Retina (tissue), 1 donor: Measurements from ENCODE around the gene ZNF593OS.

ENCODE experiments used
- DNase-seq: peaks from one replicate; pipeline ENCODE4 v3.0.0-alpha.2; 2016

Gene ZNF593OS

GRCh38 chr1:26182383-26182696, 10.7 kb upstream of the ZNF593OS start:
- no peak for DNase-seq

GRCh38 chr1:26181586-26182382, 10.2 kb upstream of the ZNF593OS start:
- no peak for DNase-seq

DNA sequence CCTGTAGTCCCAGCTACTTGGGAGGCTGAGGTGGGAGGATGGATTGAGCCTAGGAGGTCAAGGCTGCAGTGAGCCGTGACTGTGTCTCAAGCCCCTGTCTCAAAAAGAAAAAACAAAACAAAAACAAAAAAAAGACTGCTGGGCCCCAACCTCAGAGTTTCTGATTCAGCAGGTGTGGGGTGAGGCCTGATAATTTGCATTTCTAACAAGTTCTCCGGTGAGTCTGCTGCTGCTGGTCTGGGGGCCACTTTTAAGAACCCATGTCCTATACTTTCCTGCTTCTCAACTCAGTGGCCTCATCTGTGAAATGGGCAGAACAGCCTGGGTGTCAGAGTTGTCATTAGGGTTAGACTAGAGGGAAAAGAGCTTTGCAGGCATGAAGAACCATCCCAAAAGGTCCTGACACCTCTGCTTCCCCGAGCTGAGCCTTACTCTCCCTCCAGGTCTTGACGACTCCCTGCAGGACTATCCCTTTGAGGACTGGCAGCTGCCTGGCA, 8.4 kb upstream of the ZNF593OS start:
- DNase-seq = no peak

- no peak for DNase-seq
Observed at GRCh38 chr1:26177182-26177684, 5.6 kb upstream of the ZNF593OS start, which contains the start of gene CNKSR1. Gene CNKSR1, plus strand, starts transcription at chr1:26177491. Its CDS starts 57 bp downstream, at chr1:26177548.

- no peak for DNase-seq
Observed at GRCh38 chr1:26175346-26175745, 3.7 kb upstream of the ZNF593OS start.

DNA sequence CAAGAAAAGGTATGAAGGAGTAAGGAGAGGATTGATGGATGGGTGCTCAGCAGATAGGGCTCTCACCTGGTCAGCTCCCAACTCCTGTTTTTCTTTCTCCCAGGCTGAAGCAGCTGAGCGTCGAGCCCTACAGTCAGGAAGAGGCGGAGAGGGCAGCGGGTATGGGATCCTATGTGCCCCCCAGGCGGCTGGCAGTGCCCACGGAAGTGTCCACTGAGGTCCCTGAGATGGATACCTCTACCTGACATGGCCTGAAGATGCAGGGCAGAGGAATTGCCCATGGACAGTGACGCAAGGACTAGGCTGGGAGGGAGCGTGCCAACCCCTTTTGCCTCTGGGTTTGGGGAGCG, 1.2 kb downstream of the ZNF593OS start:
- no peak for DNase-seq

GRCh38 chr1:26169669-26170471, 1.8 kb downstream of the ZNF593OS start, which contains the start of gene ZNF593:
Gene ZNF593, plus strand, starts transcription at chr1:26169908. Its CDS starts 76 bp downstream, at chr1:26169984.
- DNase-seq = peak; percentile 93

DNA sequence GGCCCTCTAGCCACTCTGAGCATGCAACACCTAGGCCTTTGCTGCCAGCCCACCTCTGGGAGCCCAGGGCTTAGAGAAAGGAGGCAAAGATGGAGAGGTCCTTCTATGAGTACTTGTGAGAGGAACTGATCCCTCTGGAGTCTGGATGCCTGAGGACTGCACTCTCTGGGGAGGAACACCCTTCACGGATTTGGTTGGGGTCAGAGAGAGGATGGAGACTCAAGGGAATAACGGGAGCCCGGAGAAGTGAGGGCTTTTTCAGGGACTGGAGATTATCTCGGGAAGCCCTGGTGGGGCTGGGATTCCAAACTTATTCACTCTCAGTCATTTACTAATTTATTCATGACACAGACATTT, 2.5 kb downstream of the ZNF593OS start:
- no peak for DNase-seq

DNA sequence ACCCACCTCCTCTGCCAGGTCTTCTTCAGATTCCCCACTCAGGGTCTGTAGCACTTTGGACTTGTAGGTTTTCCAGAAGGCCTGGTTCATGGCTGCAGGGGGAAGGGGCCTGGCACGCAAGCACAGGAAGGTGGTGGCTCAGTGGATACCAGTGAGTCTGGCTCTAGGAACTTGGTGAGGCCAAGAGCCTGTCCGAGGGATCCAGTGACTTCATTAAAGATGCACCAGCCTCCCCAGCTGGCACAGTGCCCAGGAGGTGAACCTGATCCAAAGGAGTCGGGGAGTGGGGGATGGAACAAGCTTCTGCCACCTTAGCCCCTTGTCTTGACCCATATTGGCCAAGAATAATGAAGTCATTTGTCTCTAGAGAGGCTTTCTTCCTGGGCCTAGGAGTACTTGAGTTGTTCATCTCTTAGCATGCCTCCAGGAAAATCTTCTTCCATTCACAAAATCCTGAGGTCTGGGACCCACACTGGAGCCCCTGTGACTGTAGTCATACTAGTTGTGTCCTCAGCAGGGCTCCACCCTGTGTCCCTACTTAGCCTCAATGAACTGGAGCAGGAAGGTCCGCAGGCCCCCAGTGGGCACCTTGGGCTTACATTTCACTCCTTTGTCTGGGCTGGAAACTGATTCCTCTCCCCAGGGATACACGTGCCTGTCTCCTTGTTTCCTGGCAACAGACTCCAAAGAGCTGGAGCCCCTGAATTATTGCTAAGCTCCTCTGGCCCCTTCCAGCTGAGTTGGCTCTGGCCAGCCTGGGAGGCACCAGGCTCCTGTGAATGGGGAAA, 3.0 kb downstream of the ZNF593OS start, which contains the start of gene C1orf232:
Gene C1orf232 (minus strand): TSS at position 554 of the 788 bp plus-strand sequence. CDS start 464 bp downstream, at position 90.
- DNase-seq = peak; percentile 76

DNA sequence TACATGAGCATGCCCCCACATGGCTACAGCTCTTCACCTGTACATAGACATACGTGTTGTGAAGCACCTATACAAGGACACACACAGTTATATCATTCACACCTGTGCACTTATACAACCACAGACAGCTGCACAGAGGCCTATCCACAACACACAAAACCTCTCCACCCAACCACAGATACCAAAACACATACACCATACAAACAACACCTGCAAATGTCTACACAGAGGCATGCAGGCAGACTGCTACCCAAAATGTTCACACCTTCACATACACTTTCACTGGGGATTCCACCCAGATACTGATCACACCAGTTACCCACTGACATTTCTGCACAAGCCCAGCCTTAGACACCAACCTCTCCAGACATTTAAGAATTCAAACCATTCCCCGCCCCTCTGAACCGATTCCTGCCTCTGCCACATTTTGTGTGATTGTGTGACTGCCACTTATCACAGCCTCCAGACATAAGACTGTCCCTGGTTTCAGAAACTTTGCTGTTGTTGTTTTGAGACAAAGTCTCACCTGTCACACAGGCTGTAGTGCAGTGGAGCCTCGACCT, 4.8 kb downstream of the ZNF593OS start:
- DNase-seq = no peak

- DNase-seq = no peak
Observed at GRCh38 chr1:26164861-26165842, 6.5 kb downstream of the ZNF593OS start.

DNA sequence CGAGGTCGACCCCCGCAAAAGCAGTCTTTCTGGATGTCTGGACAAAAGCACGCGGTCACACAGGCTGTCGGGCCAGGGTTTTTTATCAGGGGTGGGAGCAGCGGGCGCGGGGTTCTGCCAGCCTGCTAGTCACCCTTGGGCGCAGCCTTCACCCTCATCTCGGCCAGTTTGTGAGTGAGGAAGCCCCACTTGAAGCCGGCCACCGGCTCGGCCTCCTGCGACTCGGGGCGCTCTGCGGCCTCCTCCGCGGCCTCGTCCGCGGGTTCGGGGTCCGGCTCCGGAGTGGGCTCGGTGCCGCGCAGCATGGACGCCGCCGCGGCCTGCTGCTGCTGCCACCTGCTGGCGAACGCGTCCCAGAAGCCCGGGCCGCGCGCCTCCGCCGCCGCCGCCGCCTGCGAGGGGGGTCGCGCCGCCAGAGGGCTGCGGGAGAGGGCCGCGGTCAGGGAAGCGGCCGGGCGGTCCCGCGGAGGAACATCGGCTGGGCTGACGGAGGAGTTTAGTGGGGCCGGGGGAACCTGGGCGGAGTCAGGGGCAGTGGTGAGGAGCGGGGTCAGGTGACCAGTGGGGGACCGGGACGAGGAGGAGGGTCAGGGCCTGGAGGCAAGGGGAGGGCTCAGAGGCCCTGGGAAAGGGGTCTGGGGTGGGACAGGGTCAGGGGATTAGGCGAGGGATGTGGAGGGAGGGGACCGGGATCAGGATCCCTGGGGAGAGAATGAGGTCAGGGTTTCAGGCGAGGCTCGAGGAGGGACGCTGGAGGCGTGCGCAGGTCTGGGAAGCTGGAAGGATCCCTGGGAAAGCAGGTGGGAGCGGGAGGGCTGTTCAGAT, 7.4 kb downstream of the ZNF593OS start:
- DNase-seq = peak; percentile 81

DNA sequence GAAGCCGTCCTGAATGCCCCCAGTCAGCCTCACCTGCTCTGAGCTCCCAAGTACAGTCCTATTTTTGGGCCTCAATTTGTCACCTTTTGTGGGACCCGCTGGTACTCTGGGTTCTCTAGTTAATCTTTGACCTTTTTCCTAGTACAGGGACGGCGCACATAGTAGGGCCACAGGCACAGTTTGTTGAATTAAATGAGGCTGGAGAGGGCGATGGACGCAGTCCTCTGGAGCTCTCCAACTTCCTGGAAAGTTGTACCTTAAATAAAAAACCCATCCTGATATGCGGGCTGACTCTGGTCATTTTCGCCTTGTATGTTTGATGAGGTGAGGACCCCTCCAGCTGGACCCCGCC, 8.0 kb downstream of the ZNF593OS start:
- no peak for DNase-seq

- DNase-seq = no peak
Observed at GRCh38 chr1:26162220-26162709, 9.4 kb downstream of the ZNF593OS start.

DNA sequence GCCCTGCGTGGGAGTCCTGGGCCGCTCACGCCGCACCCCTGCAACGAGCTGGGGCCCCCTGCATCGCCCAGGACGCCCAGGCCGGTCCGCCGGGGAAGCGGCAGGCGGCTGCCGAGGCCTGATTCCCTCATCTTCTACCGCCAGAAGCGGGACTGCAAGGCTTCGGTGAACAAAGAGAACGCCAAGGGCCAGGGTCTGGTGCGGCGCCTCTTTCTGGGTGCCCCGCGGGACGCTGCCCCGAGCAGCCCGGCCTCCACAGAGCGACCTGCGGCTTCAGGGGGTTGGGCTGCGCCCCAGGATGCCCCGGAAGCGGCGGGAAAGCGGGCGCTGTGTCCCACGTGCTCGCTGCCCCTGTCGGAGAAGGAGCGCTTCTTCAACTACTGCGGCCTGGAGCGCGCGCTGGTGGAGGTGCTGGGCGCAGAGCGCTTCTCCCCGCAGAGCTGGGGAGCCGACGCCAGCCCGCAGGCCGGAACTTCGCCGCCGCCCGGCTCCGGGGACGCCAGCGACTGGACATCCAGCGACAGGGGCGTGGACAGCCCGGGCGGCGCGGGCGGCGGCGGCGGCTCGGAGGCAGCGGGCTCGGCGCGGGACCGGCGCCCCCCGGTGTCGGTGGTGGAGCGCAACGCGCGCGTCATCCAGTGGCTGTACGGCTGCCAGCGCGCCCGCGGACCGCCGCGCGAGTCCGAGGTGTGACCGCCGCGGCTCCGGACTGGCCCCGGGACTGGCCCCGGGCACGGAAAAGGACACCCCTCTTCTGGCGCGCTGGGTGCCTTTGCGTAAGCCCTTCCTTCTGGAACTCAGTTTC, 10.0 kb downstream of the ZNF593OS start:
- peak; percentile 91 for DNase-seq

GRCh38 chr1:26160527-26161414, 10.9 kb downstream of the ZNF593OS start:
- DNase-seq = no peak

- no peak for DNase-seq
Observed at GRCh38 chr1:26159743-26160039, 11.9 kb downstream of the ZNF593OS start.
